GM10266 (cell line): Measurements from ENCODE around the gene DHRS12.

Source experiments
- DNase-seq: peaks from one replicate; pipeline ENCODE4 v3.0.0; 2012; ENCODE audit errors: extremely low spot score
- CTCF ChIP-seq: IDR thresholded peaks from 2 replicates; pipeline ENCODE4 v1.5.1; 2012; ENCODE audit warnings: mild to moderate bottlenecking, low read depth; ENCODE audit not compliant: control insufficient read depth, insufficient read depth; ENCODE audit errors: missing control alignments

The DHRS12 gene

GRCh38 chr13:51833980-51834379, 30.0 kb upstream of the DHRS12 start:
- no peak for TF ChIP-seq CTCF

GRCh38 chr13:51832471-51833152, 28.6 kb upstream of the DHRS12 start:
- TF ChIP-seq CTCF, result peak; percentile 54
- DNase-seq, result peak; percentile 47

More at GRCh38 chr13:51833980-51834379, 30.0 kb upstream of the DHRS12 start:
- DNase-seq, result no peak

GRCh38 chr13:51831519-51831918, 27.6 kb upstream of the DHRS12 start:
- no peak for TF ChIP-seq CTCF
- no peak for DNase-seq

- DNase-seq, result no peak
- TF ChIP-seq CTCF, result no peak
These were observed 25.6 kb upstream of the DHRS12 start for GRCh38 chr13:51829568-51829899.

GRCh38 chr13:51828730-51829567, 25.0 kb upstream of the DHRS12 start:
- no peak for DNase-seq

GRCh38 chr13:51827254-51827653, 23.3 kb upstream of the DHRS12 start:
- TF ChIP-seq CTCF, result no peak
- no peak for DNase-seq

More at GRCh38 chr13:51828730-51829567, 25.0 kb upstream of the DHRS12 start:
- no peak for TF ChIP-seq CTCF

- no peak for TF ChIP-seq CTCF
- DNase-seq, result no peak
These were observed 22.6 kb upstream of the DHRS12 start for GRCh38 chr13:51826606-51827005.
